Activated CD8-positive, alpha-beta memory T cell treated with anti-CD3 and anti-CD28 coated beads, Interleukin-2, amount 50 U/mL, for 4 hours (primary cell): ENCODE data around the gene NDUFB8.

ENCODE experiments used
- DNase-seq: peaks from one replicate; pipeline ENCODE4 v3.0.0-alpha.2; 2020

NDUFB8 gene

DNA sequence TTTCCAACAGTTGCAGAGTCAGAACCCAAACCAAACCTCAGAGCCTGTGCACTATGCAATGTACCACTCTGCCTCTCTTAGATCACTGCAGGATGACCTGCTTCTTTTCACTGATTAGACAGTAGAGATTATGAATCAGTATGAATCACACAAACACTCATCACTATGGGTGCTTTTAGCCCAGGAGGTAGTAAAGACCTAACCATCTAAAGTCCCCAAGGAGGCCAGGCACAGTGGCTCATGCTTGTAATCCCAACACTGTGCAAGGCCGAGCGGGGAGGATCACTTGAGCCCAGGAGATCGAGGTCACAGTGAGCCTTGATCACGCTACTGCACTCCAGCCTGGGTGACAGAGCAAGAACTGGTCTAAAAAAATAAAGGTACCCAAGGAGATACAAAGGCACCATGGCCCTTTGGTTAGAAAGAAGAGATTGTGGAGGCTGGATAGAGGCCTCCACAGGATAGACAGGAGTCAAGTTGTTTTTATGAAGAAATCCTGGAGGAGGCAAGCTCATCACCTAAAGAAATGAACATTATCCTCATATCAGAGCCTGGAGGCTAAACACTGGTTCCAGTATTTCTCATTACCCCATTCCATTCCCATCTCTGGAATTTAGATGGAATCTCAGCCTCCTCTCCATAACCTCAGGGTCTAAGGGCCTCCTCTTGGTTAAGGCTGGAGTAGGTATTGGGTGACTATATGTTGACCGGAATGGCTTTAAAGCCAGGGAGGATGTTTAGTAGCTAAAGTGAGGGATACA is 22.9 kb downstream of the NDUFB8 start:
- DNase-seq = no peak

GRCh38 chr10:100505164-100505563 is 24.5 kb downstream of the NDUFB8 start:
- no peak for DNase-seq

- no peak for DNase-seq
Measured at GRCh38 chr10:100504096-100504495, 25.6 kb downstream of the NDUFB8 start.

- DNase-seq = no peak
Measured at GRCh38 chr10:100502926-100503494, 26.7 kb downstream of the NDUFB8 start.

DNA sequence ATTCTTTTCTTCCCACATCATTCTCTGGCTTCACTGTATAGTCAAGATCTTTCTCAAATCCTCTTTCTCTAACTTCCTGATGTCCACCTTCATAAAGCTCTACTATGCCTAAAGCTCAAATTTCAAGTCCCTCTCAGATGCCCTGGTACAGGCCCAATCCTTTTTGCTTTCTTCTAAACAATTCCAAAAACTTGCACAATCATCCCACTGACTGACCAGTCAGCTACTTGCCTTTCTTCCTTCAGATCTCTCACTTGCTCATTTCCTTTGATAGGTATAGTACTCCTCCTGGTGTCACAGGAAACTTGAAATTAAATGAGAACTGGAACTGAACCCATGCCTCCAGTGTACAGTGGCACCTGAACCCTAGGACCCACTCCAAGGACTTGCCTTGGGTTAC is 28.2 kb downstream of the NDUFB8 start:
- no peak for DNase-seq

DNA sequence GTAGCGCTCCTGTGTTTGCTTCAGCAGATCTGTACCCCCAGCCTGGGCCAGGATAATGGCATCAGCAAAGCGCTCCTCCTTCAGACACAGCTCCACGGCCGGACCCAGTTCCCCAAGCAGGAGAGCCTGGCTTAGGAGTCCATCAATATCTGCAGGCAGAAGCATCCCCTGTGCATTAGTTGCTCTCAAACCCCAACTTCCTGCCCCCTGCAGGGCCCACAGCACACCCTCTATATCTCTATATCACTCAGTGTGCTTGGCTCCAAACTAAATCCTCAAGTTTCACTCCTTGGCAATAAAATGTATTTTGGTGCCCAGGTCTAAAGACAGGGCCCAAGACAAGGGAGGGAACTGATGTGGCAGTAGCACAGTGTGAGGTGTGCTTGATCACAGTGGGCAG is 31.6 kb downstream of the NDUFB8 start:
- no peak for DNase-seq

- DNase-seq = no peak
Measured at GRCh38 chr10:100496567-100496966, 33.1 kb downstream of the NDUFB8 start.

GRCh38 chr10:100490531-100490930 is 39.1 kb downstream of the NDUFB8 start:
- no peak for DNase-seq

GRCh38 chr10:100489396-100489795 is 40.3 kb downstream of the NDUFB8 start:
- no peak for DNase-seq

GRCh38 chr10:100487529-100487928 is 42.1 kb downstream of the NDUFB8 start:
- no peak for DNase-seq

GRCh38 chr10:100485801-100486495 is 43.7 kb downstream of the NDUFB8 start:
- no peak for DNase-seq

DNA sequence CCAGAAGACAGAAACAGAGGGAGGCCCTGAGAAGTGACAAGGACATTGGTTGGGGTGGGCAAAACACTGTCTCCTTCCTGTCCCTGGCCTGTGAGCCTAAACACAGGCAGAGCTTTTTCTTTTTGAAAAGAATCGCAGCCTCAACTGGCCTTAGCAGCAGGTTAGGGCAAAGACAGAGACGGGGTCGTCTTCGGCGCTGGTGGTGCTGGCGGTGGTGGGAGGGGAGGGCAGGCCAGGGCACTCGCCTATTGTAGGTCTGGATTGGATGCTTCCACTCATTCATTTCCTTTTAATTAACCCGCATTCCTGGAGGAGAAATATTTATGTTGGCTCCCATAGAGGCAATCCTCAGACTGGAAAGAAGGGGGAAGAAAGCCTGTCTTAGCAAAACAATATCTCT is 44.3 kb downstream of the NDUFB8 start:
- no peak for DNase-seq

DNA sequence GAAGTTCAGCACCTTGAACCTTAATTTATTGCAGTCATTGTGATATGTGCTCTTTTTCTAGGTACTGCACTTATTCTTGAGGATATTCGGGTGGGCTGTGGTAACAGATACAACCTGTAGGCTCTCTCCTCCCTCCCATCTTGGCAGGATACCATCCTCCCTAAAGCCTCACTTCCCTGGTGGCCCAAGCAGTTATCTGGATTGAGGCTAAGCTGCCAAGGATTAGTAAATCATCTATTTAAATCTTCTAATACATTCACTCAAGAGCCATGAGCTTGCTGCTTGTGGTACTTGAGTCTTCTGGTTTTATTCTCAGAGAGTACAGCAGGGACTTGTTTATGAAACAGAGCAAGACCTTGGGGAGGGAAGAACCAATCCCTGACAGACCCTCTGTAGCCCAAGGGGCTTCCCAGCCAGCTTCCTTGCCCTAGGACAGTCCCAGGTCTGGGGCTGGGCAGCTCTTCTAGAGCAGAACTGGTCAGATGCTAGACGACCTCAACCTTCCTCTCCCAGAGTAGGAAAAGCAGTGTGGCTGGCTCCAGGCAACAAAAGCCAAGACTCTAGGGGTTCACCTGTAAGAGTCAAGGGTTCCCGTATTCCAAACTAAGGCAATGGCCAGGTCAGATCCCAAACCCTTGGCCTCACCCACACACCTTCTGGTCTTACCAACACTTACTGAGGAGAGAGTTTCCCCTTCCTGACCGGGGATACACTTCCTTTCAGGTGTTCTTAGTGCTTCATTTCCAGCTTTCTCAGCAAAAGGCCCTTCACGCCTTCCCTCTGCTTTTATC is 45.6 kb downstream of the NDUFB8 start:
- no peak for DNase-seq

DNA sequence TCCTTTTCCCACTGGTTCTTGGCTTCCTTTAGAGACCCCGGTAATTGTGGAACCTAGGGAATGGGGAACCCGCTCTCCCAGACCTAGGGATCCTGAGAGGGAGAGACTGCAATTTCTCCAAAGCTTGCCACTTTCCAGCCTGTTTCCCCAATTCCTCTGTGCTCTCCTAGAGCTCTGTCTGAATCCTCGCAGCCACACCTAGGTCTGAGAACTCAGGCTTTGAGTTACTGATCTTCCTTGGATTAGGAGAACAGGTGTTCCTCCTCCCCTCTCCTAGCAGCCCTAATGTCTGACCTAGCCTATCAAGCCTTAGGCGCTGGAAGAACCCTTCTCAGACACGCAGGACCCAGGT is 46.9 kb downstream of the NDUFB8 start:
- no peak for DNase-seq

- peak; percentile 70 for DNase-seq
Measured at GRCh38 chr10:100482181-100482833, 47.4 kb downstream of the NDUFB8 start.

- peak; percentile 88 for DNase-seq
Measured at GRCh38 chr10:100481462-100482081, 48.1 kb downstream of the NDUFB8 start.

DNA sequence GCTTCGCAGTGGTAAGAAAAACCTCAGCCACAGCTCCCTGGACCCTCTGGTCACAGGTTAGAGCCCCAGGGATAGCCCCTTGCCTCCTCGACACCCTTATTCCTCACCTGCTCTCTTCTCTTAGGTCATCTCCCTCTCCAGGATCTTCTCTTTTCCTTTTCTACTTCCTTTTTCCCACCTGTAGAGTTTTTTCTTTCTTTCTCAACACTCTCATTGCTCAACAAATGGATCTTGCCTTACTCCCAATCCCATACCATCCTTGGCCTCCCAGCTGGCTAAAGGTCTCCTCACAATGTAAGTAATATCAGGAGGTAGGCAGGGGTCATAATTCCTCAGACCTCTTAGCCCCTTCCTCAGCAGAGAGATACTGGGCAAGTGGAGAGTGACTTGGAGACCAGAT is 49.7 kb downstream of the NDUFB8 start:
- DNase-seq = no peak

- DNase-seq = no peak
Measured at GRCh38 chr10:100479037-100479436, 50.6 kb downstream of the NDUFB8 start.

GRCh38 chr10:100477970-100478369 is 51.7 kb downstream of the NDUFB8 start:
- DNase-seq = no peak
